Activated gamma-delta T cell treated with anti-CD3 and anti-CD28 coated beads, Interleukin-2, amount 50 U/mL, for 16 hours (primary cell): Measurements from ENCODE around the gene EMID1.

Experiments
- DNase-seq: peaks from one replicate; pipeline ENCODE4 v3.0.0-alpha.2; 2020; ENCODE audit warnings: low read depth

The EMID1 gene

DNA sequence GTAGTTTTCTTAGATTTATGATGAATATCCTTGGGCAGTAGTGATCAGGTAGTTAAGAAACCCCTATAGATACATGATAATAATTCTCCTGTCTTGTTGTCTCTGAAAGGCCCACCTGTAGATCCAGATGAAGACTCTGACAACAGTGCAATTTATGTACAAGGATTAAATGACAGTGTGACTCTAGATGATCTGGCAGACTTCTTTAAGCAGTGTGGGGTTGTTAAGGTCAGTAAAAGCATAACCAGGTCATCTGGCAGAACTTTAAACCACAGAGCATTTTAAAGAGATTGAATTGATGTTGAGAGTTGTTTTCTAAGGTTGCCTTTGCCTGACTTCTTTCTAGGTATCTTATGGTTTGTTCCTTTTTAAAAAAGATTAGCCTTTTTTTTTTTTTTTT, 86.7 kb downstream of the EMID1 start:
- no peak for DNase-seq

DNA sequence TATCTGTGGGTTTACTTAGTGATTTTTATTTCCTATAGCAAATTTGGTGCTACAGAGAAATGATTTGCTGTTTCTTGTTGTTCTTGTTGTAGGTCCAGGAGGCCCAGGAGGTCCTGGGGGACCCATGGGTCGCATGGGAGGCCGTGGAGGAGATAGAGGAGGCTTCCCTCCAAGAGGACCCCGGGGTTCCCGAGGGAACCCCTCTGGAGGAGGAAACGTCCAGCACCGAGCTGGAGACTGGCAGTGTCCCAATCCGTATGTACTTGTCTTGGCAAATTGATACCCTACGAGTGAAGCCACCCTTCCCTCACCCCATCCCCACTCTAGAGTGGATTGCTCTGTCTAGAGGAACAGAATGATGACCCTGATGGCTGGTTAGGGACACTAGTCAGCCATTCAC, 92.9 kb downstream of the EMID1 start:
- no peak for DNase-seq

DNA sequence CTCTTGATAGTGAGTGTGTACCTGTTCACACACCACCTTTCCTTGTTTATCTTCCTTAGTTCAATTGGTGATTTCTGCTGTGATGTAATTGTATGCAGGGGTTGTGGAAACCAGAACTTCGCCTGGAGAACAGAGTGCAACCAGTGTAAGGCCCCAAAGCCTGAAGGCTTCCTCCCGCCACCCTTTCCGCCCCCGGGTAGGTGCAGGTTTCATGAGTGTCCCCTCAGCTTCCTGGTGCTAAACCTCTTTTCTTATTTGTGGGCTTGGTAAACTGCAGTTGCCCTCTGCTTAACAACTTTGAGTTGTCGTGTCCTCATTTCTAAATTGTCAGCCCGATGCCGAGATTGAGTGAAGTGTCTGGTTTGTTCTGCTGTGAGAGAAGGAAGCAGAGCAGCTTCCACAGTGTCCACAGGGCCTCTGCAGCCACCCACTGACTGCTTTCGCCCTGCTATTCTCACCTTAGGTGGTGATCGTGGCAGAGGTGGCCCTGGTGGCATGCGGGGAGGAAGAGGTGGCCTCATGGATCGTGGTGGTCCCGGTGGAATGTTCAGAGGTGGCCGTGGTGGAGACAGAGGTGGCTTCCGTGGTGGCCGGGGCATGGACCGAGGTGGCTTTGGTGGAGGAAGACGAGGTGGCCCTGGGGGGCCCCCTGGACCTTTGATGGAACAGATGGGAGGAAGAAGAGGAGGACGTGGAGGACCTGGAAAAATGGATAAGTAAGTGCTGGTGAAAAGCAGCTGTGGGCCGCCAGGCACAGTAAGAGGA, 93.6 kb downstream of the EMID1 start:
- DNase-seq = no peak

DNA sequence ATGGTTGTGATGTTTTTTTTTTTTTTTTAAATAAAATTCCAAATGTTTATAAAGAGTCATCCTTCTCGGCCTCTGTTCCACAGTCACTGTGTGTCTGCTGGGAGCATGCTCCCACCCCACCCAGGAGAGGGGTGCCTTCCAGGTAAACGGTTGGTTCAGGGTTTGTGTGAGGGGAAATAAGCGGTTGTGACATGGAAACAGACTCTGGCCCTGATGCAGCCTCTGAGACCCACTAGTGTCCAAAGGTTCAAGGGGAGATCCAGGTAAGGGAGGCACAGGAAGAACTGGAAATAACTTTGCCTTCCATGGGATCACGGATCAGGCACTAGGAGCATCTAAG, 94.7 kb downstream of the EMID1 start:
- DNase-seq = no peak

DNA sequence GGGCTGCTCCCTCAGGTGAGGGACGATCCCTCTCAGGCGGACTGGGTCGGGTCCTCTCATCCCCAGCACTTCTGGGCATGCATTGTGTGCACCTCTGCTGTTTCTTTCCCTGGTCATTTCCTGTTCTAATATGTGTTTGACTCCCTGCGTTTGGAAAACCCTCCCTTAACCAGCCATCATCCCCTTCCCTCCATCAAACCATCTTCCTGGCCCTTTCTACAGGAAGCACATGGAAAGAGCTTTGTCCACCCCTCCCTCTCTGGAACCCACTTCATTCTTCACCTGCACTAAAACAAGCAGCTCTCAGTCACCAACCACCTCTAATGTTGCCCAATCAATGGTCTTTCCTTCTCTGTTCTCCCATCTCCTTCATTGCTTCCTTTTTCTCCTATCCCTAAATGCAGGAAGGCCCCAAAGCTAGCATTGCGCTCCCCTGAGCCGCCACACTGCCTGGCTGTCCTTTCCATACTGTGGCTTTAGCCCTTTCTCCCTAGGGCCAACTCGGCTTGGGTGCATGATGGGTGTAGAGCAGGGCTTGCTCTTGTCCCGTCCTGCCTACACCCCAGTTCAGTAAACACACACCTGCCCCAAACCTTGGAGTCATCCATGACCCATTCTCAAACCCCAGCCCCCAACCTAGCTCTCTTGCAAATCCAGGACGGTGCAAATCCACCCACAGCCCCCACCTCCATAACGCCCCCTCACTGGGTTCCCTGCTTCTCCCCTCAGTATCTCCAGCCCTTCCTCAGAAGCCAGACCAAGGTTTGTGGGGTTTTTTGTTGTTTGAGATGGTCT, 95.3 kb downstream of the EMID1 start:
- DNase-seq = no peak

DNA sequence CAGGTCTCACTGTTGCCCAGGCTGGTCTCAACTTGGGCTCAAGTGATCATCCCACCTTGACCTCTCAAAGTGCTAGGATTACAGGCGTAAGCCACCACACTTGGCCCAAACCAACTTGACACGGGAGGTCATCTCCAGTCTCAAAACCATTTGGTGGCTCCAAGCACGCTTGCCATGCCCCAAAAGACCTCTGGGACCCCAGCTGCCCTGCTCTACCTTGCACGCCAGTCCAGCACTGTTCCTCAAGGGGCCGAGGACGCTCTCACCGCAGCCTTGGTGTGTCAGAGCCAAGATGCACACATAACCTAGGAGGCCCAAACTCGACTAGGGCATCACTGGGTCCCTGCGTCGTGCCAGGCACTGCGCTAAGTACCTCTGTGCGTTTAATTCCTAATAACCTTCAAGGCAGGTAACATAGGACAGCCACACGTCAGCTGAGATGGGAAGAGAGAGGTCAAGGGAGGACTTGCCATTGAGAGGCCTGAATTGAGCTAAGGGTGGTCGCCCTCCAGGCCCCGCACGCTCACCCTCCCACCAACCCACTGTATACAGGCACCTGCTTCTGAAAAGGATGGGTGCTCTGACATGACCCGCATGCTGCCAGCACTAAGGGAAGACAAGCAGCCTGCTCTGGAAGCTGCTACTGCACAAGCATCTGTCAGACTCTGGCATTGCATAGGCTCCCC, 96.2 kb downstream of the EMID1 start:
- no peak for DNase-seq

DNA sequence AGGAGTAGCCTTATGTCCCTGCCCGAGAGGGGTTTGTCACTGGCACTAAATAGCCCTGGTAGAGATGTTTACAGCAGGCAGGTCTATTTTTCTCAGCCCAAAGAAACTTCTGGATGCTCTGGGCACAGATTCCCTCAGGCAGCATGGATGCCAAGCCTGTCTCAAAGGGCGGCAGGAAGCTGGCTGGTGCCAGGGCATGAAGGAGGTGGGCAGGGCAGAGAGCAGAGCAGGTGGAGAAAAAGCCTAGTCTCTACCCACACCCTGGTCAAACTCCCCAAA, 96.6 kb downstream of the EMID1 start:
- no peak for DNase-seq

DNA sequence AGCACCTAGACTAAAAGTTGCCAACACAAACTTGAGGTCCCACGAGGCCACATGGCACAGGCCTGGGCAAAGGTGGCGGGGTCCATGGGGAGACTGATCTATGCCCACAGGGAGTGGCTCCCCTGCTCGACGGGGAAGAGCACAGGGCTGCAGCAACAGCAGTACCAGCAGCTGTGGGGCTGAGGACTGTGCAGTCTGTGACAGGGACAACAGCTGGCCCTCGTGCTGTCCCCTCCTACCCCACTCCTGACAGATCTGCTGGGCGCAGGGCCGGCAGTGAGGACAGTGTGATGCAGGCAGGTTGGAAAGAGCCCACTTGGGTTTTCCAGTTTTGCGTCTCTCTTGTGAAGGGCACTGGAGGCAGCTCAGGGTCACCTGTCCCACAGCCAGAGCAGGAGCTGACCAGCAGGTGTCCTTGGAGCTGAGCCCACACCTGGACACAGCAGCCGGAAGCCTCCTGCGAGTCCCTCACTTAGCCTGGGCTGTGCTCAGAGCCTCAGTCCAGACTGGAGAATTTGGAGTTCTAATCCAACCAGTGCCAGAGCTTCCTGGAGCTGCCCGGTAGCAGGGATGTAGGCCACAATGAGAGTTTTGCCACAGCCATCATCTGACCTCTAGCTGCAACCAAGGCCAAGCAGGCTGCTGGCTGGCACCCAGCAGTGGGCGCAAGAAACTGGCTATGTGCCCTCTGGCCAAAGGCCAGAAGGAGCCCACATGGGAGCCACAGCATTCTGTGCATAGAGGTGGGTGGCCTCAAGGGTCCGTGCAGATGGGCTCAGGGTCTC, 97.2 kb downstream of the EMID1 start:
- DNase-seq = no peak

DNA sequence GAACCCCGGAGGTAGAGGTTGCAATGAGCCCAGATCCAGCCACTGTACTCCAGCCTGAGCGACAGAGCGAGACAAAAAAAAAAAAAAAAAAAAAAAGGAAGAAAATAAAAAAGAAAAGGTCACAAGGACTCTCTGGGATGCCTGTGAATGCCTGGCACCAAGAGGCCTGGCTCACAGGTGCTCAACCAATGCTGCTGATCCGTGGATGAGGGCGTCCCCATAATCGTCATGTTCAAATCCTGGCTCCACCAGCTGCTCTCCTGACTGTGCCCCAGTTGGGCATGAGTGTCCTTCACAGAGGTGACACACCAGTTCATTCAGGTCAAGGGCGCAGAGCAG, 100.1 kb downstream of the EMID1 start:
- DNase-seq = no peak

DNA sequence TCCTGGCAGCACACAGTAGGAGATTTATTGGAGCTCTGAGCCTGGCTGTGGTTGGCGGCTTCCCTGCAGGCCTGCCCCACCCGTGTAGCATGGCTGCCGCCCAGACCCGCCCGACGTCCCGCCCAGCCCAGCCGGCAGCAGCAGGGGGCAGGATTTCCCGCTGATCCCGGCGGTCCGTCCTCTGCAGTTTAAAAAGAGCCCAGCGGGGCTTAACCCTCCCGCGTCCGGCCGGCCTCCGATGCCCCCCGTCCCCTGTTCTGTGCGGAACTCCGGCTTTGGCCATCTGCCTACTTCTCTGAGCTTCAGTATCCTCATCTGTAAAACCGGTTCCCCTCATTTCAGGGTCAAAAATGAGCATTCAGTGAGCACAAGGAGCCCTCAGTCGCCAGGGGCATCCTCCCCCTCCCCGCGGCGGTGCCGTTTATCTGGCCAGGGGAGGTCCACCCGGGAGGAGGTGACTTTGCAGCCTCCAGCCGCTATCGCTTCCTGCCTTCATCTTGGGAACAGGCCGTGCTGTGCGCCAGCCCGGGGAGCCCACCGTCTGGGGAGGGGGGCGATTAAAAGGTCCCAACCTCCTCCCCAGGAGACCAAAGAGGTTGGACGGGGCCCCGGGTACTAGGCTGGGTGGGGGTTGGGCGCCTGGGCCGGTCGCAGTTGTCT, 100.6 kb downstream of the EMID1 start, which contains the start of gene GAS2L1:
GAS2L1 (plus strand) TSS at position 476 of the 660 bp plus-strand sequence. CDS start 1,456 bp downstream, outside the sequence.
- no peak for DNase-seq

DNA sequence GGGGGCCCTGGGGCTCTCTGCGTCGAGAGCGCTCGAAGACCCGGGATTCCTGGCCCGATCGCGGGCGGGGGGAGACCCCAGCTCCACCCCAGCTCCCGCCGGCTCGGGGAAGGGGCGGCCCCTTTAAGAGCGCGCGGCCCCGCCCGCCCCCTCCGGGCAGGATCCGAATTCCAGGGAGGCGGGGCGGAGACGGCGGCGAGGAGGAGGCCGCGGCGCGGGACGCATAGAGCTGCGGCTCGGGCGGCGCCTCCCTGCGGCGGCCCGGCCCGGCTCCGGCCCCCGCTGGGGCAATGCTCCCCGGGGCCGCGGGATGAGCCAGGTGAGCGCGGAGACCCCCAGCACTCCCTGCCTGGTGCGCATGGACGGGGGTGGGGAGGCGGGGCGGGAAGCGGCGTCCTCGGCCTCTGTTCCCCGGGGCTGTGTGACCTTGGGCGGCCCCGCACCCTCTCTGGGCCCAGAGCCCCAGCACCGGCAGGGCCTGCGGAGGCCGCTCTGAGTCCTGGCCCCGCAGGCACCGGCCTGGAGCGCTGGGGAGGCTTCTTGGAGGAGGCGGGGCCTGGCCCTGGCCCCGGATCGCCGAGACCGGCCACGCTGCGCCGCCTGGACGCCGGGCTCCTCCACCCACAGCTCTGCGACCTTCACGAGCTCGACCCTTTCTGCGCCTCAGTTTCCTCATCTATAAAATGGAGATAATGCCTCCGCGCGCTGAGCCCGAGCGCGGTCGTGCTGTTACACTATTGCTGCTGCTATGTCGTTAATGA, 101.3 kb downstream of the EMID1 start:
- DNase-seq = no peak

DNA sequence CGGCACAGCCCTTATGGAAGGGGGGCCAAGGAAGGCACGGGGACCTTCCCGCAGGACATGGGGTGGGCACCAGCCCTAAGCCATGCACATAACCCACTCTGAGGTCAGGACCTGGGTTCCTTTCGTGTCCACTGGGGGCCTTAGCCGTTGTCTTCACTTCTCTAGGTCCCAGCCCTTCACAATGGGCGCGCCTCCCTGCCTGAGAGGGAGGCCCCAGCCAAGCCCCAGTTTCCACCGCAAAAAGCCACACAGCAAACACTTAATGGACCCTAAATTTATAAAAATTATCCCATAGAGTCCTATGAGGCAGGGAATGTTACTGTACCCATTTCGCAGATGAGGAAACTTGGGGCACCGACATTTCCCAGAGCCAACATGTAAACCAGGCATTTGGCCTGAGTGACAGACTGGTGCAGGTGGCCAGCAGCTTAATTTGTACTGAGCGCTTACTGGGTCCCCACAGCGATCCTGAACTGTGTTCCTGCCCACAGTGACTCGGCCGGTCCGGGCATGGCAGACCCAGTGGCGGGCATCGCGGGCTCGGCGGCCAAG, 102.0 kb downstream of the EMID1 start:
- no peak for DNase-seq

DNA sequence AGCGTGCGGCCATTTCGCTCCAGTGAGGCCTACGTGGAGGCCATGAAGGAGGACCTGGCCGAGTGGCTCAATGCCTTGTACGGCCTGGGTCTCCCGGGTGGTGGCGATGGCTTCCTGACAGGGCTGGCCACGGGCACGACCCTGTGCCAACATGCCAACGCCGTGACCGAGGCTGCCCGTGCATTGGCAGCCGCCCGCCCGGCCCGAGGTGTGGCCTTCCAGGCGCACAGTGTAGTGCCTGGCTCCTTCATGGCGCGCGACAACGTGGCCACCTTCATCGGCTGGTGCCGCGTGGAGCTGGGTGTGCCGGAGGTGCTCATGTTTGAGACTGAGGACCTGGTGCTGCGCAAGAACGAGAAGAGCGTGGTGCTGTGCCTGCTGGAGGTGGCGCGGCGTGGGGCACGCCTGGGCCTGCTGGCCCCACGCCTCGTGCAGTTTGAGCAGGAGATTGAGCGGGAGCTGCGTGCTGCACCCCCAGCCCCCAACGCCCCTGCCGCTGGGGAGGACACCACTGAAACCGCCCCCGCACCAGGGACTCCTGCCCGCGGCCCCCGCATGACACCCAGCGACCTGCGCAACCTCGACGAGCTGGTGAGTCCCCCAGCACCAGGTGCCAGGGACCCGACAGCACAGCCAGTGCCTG, 102.6 kb downstream of the EMID1 start:
- no peak for DNase-seq

DNA sequence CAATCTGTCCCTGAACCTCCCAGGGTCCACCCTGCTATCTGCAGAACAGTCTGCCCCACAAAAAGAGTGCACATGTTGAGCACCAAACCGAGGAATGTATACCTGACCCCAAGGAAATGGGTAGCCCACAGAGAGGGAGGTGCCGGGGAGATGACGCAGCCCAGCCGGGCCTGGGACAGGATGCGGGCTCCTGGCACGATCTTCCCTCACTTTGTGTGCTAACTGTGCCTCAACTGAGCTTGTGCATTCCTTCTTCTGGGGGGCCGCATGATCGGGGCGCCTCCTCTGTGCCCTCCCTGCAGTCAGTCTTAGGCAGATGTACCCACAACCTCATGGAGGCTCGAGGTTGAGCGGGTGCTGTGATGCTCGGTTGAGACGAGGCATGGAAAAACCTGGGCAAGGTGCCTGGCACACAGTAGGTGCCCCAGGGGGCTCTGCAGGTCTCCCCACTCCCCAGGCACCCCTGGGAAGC, 103.1 kb downstream of the EMID1 start:
- no peak for DNase-seq
